Posterior cingulate gyrus (tissue), 11 donors: ENCODE measurements around the gene ACTL7A.

Experiments
- DNase-seq, 10 donors: peaks; one replicate each; pipeline versions ENCODE4 v3.0.0 to v3.0.0-alpha.2; 2020 to 2021; ENCODE audit warnings: mixed read lengths in 3 of 10
- intact Hi-C: fragments of 100-400 bp; cut with DNase I; formaldehyde crosslinking; loops from one replicate; pipeline ENCODE4 v1.15.1; 2023

The ACTL7A gene

GRCh38 chr9:108910914-108911313 lies 48.8 kb downstream of the ACTL7A start:
- intact Hi-C loops = no loop called here
- no peak for DNase-seq

- no peak for DNase-seq
- intact Hi-C loops = no loop called here
Observed at GRCh38 chr9:108911820-108912219, 49.8 kb downstream of the ACTL7A start.
